ENCODE data around the gene ZFYVE16. TPM values are rescaled to one million over a fixed set of nuclear protein-coding genes. Genes with fewer than 3 reads are reported as not detected.

ZFYVE16 gene
- total and polyA plus RNA-seq, 2 of the 13 experiments (the other 11 are each of a cell fraction or from before 2014, with no cell fraction given): 9.3 to 33.3 TPM

GRCh38 chr5:80406980-80407734, 707 bp upstream of the ZFYVE16 start (continued):
- TF ChIP-seq PAXIP1 (CRISPR knock-in tag; conservative IDR thresholded peaks at IDR 0.05) (no peak; the same call in 1 of the 2 replicates), ZMYM4 (CRISPR knock-in tag; IDR thresholded peaks at IDR 0.05) (peak; percentile 55; the same call in 1 of the 2 replicates), DNMT3B (CRISPR knock-in tag; conservative IDR thresholded peaks at IDR 0.05) (no peak), ATF5 (CRISPR knock-in tag; IDR thresholded peaks at IDR 0.05; ENCODE audit: low read depth) (0 out of 2 replicates have a peak, but pooled peaks have one; percentile 22), FOXC1 (CRISPR knock-in tag; IDR thresholded peaks at IDR 0.05; ENCODE audit: borderline replicate concordance) (peak; percentile 61; the same call in 1 of the 2 replicates), ZNF646 (CRISPR knock-in tag; IDR thresholded peaks at IDR 0.05) (no peak), SKI (IDR thresholded peaks at IDR 0.05; ENCODE audit: partially characterized antibody) (peak; percentile 52), ZNF576 (CRISPR knock-in tag; IDR thresholded peaks at IDR 0.05) (no peak), POLR2AphosphoS5 (IDR thresholded peaks at IDR 0.05; ENCODE audit: low read depth, low read length) (peak; percentile 41; the same call in 1 of the 2 replicates), PAX8 (CRISPR knock-in tag; IDR thresholded peaks at IDR 0.05; ENCODE audit: borderline replicate concordance) (no peak), ZNF512B (CRISPR knock-in tag; IDR thresholded peaks at IDR 0.05; ENCODE audit: borderline replicate concordance) (0 out of 2 replicates have a peak, but pooled peaks have one; percentile 71)
